Right atrium auricular region (tissue), 2 donors: ENCODE results near the gene ARHGAP20. TPM values are rescaled to one million over a fixed set of nuclear protein-coding genes. Genes with fewer than 3 reads are reported as not detected.

Source experiments
- DNase-seq: peaks from one replicate; pipeline ENCODE4 v3.0.0-alpha.2; 2019; ENCODE audit warnings: low spot score
- H3K27ac ChIP-seq, 2 donors: fragments of 200-600 bp; sonication (generic); 1 replicate in 1 of 2; 2 replicates in 1 of 2; pipeline ENCODE4 v1.5.1; 2016 to 2019
- H3K27me3 ChIP-seq, 2 donors: fragments of 200-600 bp; sonication (generic); one replicate each; pipeline versions ENCODE4 v1.5.1 to v1.6.0; 2017 to 2019
- H3K36me3 ChIP-seq: fragments of 200-600 bp; sonication (generic); one replicate; pipeline ENCODE4 v1.5.1; 2016
- H3K4me1 ChIP-seq, 2 donors: fragments of 200-600 bp; sonication (generic); one replicate each; pipeline versions ENCODE4 v1.5.1 to v1.6.0; 2017 to 2019
- H3K4me3 ChIP-seq, 2 donors: fragments of 200-600 bp; sonication (generic); 1 replicate in 1 of 2; 2 replicates in 1 of 2; pipeline ENCODE4 v1.5.1; 2017 to 2019; ENCODE audit warnings: mild to moderate bottlenecking in 1 of 2, moderate library complexity in 1 of 2
- H3K9me3 ChIP-seq, 2 donors: fragments of 200-600 bp; sonication (generic); one replicate each; pipeline ENCODE4 v1.5.1; 2019
- total RNA-seq, 2 donors: library from RNA; depleted of rRNA; stranded (reverse); fragments of >200 nt; gene quantifications; one replicate each; pipeline ENCODE4 v1.1.0, GENCODE V29; 2016
- TF ChIP-seq, protein P1 (sequence below), 2 donors: fragments of 200-600 bp; sonication (generic); IDR thresholded peaks; one replicate each; pipeline ENCODE4 v1.5.1; 2019; ENCODE audit warnings: antibody characterized with exemption in 2 of 2

Gene ARHGAP20
- total RNA-seq, 2 donors from 2014 or later: 0.30 to 0.86 TPM

DNA sequence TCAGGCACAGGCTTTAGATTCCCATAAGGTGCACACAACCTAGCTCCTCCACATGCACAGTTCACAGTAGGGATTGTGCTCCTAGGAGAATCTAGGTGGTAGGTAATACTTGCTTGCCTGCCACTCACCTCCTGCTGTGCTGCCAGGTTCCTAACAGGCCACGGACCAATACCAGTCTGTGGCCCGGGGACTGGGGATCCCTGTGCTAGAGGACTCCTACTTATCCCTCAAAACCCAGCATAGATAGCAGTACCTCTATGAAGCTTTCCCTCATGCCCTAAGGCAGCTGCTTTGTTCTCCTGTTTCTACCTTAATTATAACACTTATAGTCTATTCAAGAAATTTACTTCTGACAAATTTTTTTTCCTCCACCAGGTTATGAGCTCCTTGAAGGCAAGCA lies 36.7 kb downstream of the ARHGAP20 start:
- TF ChIP-seq, protein P1, sequence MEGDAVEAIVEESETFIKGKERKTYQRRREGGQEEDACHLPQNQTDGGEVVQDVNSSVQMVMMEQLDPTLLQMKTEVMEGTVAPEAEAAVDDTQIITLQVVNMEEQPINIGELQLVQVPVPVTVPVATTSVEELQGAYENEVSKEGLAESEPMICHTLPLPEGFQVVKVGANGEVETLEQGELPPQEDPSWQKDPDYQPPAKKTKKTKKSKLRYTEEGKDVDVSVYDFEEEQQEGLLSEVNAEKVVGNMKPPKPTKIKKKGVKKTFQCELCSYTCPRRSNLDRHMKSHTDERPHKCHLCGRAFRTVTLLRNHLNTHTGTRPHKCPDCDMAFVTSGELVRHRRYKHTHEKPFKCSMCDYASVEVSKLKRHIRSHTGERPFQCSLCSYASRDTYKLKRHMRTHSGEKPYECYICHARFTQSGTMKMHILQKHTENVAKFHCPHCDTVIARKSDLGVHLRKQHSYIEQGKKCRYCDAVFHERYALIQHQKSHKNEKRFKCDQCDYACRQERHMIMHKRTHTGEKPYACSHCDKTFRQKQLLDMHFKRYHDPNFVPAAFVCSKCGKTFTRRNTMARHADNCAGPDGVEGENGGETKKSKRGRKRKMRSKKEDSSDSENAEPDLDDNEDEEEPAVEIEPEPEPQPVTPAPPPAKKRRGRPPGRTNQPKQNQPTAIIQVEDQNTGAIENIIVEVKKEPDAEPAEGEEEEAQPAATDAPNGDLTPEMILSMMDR (IDR thresholded peaks at IDR 0.05): no peak

DNA sequence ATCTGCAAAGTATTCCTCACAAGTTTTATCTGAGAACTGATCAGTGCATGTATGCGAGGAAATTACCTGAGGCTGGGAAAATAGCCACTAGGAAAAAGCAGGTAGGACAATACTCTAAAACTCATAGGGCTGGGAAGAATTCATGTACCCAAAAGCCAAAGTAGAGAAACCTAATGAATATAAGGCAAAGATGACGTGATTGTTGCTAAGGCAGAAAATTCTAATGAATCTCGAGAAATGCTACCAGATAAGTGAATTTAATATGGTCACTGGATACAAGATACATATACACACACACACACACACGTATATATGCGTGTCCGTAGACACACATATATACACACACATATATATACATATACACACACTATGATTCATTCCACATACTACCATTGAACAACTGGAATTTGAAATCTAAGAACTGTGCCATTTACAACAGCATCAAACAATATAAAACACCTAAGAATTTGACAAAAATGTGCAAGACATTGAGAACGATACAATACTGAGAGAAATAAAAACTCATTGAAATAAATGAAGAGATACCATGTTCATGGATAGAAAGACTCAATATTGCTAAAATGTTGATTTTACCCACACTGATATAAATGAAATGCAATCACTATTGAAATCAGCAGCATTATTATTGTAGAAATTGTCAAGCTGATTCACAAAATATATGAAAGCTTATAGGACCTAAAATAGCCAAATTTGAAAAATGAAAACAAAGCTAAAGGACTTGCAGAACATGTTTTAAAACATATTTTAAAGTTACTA lies 46.4 kb downstream of the ARHGAP20 start:
- H3K36me3 ChIP-seq: no peaks in the 10 kb centered on the region
- TF ChIP-seq, protein P1 (IDR thresholded peaks at IDR 0.05): no peak
- H3K27me3 ChIP-seq: no peaks in the 10 kb centered on the region
- H3K27ac ChIP-seq: no peak overlapping the region
- DNase-seq: no peak
- no peaks in the 10 kb centered on the region for H3K4me1 ChIP-seq
- no peak overlapping the region for H3K4me3 ChIP-seq
- peaks cover 0 to 12% of the 10 kb centered on the region in 2 donors for H3K9me3 ChIP-seq

More for the DNA sequence above, 36.7 kb downstream of the ARHGAP20 start:
- DNase-seq: no peak
- H3K9me3 ChIP-seq: no peaks in the 10 kb centered on the region
- H3K4me1 ChIP-seq: no peaks in the 10 kb centered on the region
- H3K4me3 ChIP-seq: no peak overlapping the region
- no peaks in the 10 kb centered on the region for H3K36me3 ChIP-seq
- no peak overlapping the region for H3K27ac ChIP-seq
- no peaks in the 10 kb centered on the region for H3K27me3 ChIP-seq

DNA sequence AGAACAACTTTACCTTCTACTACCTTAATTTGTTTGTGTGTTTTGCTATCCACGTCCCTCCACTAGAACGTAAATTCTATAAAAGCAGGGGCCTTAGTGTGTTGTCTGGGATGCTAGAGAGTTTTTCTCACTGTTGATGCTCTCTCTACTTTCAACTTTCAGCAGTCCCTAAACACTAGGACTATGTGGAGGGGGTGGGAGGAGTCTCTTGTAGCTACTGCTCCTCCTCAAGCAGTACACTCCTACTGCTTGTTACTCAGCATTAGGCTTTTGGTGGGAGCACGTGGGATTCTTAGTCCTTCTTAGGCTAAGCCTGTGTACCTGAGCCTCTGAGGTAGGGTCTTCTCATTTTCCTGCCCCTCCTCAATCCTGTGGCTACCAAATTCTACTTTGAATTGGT lies 56.3 kb downstream of the ARHGAP20 start:
- no peaks in the 10 kb centered on the region for H3K4me1 ChIP-seq
- H3K27ac ChIP-seq: no peak overlapping the region
- no peaks in the 10 kb centered on the region for H3K36me3 ChIP-seq
- H3K27me3 ChIP-seq: no peaks in the 10 kb centered on the region
- no peak overlapping the region for H3K4me3 ChIP-seq
- DNase-seq: no peak
- peaks cover 0 to 15% of the 10 kb centered on the region in 2 donors for H3K9me3 ChIP-seq
- TF ChIP-seq, protein P1 (IDR thresholded peaks at IDR 0.05): no peak

DNA sequence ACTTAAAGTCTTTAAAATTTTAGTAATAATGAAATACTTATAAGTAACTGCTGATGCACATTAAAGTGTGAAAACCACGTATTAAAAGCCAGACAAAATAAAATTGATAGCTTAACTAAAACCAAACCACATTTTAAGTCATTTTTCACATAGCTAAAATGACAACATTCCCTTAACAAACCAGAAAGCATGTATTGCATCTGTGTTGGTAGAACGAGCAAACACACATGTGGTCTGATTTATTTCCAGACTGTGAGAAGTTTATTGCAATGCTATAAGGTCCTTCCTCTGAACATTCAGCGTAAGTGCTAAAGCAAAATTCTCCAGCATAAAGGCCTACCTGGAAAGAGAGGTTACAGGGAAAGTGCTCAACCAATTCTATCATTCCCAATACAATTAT lies 57.8 kb downstream of the ARHGAP20 start:
- no peak overlapping the region for H3K27ac ChIP-seq

DNA sequence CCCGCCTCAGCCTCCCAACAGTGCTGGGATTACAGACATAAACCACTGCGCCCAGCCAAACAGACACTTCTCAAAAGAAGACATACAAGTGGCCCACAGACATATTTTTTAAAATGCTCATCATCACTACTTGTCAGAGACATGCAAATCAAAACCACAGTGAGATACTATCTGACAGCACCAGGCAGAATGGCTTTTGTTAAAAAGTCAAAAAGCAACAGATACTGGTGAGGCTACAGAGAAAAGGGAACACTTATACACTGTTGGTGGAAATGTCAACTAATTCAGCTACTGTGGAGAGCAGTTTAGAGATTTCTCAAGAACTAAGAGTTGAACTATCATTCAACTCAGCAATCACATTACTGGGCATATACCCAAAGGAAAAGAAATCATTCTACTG lies 67.0 kb downstream of the ARHGAP20 start:
- DNase-seq: no peak
- Histone ChIP-seq H3K4me1 (no peaks in the 10 kb centered on the region), H3K27ac (no peak overlapping the region), H3K36me3 (no peaks in the 10 kb centered on the region), H3K9me3 (no peaks in the 10 kb centered on the region), H3K4me3 (no peak overlapping the region), H3K27me3 (no peaks in the 10 kb centered on the region)
- TF ChIP-seq, protein P1 (IDR thresholded peaks at IDR 0.05): no peak

More for the DNA sequence above, 57.8 kb downstream of the ARHGAP20 start:
- DNase-seq: no peak
- H3K9me3 ChIP-seq: peaks cover 0 to 20% of the 10 kb centered on the region in 2 donors
- no peaks in the 10 kb centered on the region for H3K36me3 ChIP-seq
- no peaks in the 10 kb centered on the region for H3K4me1 ChIP-seq
- no peak overlapping the region for H3K4me3 ChIP-seq
- no peaks in the 10 kb centered on the region for H3K27me3 ChIP-seq
- TF ChIP-seq, protein P1 (IDR thresholded peaks at IDR 0.05): no peak

DNA sequence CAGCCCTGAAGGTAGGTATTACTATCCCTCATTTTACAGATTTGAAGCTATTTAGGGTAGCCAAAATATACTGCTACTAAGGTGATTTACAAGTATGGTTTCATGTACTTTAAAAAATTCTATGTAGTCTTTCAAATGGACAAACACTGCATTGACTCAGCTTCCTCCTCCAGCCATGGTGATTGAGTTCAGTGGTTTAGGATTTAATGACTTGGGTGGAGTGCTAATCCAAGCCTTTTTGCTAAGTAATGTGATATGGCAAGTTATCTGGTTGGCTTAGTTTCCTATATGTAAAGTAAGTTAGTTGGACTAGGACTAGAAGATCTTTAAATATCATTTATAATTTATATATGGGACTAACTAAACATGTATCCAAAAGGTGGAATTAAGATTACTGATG lies 77.9 kb downstream of the ARHGAP20 start:
- H3K4me1 ChIP-seq: no peaks in the 10 kb centered on the region
- no peak overlapping the region for H3K27ac ChIP-seq
- H3K4me3 ChIP-seq: no peak overlapping the region
- TF ChIP-seq, protein P1 (IDR thresholded peaks at IDR 0.05): no peak
- no peak for DNase-seq
- no peaks in the 10 kb centered on the region for H3K27me3 ChIP-seq
- H3K36me3 ChIP-seq: no peaks in the 10 kb centered on the region
- H3K9me3 ChIP-seq: no peaks in the 10 kb centered on the region
